Ovary (tissue), 9 donors: ENCODE measurements around the gene SLC4A5. TPM values are rescaled to one million over a fixed set of nuclear protein-coding genes. Genes with fewer than 3 reads are reported as not detected.
"Not testable (repeated sequence)": the region's sequence is repeated elsewhere in the genome, so short reads cannot be mapped to it uniquely, and the experiment has no call there.

Source experiments
- DNase-seq, 5 donors: peaks; one replicate each; pipeline ENCODE4 v3.0.0-alpha.2; 2019 to 2020
- H3K27ac ChIP-seq, 2 donors: fragments of 200-600 bp; one replicate each; pipeline versions ENCODE4 v1.5.1 to v1.8.0; 2019 to 2022
- H3K27me3 ChIP-seq: fragments of 200-600 bp; one replicate; pipeline ENCODE4 v1.8.0; 2022
- H3K36me3 ChIP-seq: fragments of 200-600 bp; sonication (generic); one replicate; pipeline ENCODE4 v1.5.1; 2019
- H3K4me1 ChIP-seq: one replicate; pipeline ENCODE4 v1.8.1; 2013; ENCODE audit warnings: mild to moderate bottlenecking, moderate library complexity; ENCODE audit not compliant: insufficient read depth
- H3K4me3 ChIP-seq: fragments of 200-600 bp; sonication (generic); one replicate; pipeline ENCODE4 v1.5.1; 2017
- H3K9me3 ChIP-seq, 2 donors: fragments of 200-600 bp in 1 of 2; sonication (generic) in 1 of 2; one replicate each; pipeline versions ENCODE4 v1.5.1 to v1.8.1; 2013 to 2019; ENCODE audit warnings: mild to moderate bottlenecking in 1 of 2, moderate library complexity in 1 of 2
- EP300 ChIP-seq: sonication (generic); formaldehyde crosslinking; IDR thresholded peaks from one replicate; pipeline ENCODE4 v1.6.1; 2017; ENCODE audit warnings: antibody characterized with exemption
- POLR2A ChIP-seq: fragments of 450-650 bp; IDR thresholded peaks from one replicate; pipeline ENCODE4 v1.6.1; 2017; ENCODE audit warnings: antibody characterized with exemption, mild to moderate bottlenecking, moderate library complexity
- WGBS, 3 donors: extraction: QIAGEN DNeasy Blood & Tissue Kit in 1 of 3; methylation state at CpG; one replicate each; pipeline versions ENCODE4 v1.1.5 to v1.1.7; 2013 to 2017; 5-methylcytosine and 5-hydroxymethylcytosine counted together
- intact Hi-C, 4 donors: fragments of 100-400 bp; cut with DNase I; formaldehyde crosslinking; loops; one replicate each; pipeline versions ENCODE4 v1.11.0 to v1.15.1; 2022 to 2023
- polyA plus RNA-seq, 2 donors: library from polyadenylated mRNA; stranded (reverse); fragments of 200-250 nt in 1 of 2; fragments of 350-450 nt in 1 of 2; fragmentation: Illumina TruSeq in 1 of 2; extraction: RNeasy Lipid Tissue Mini Kit (QIAGEN cat#74804) in 1 of 2; gene quantifications; one replicate each; pipeline ENCODE4 v1.2.3, GENCODE V29; 2013 to 2014
- total RNA-seq, 7 donors: library from RNA; depleted of rRNA in 2 of 7; stranded (reverse); fragments of >200 nt in 2 of 7; fragmentation: NEBNext Ultra II Directional in 3 of 7; extraction: Animal tissue kit (Norgen Biotek cat#: 25700) in 3 of 7; gene quantifications; one replicate each; pipeline versions ENCODE4 v1.1.0 to v1.2.4, GENCODE V29; 2016 to 2023
- TF ChIP-seq, protein P1 (sequence below), 3 donors: fragments of 450-650 bp in 2 of 3; fragments of 200-600 bp in 1 of 3; IDR thresholded peaks; one replicate each; pipeline versions ENCODE4 v1.5.1 to v1.8.0; 2016 to 2022; ENCODE audit warnings: antibody characterized with exemption in 3 of 3, mild to moderate bottlenecking in 1 of 3
- donor health status: DM: no; HTN: no; CAD: no; lungs with moderate emphysema.
- donor health status: DM: no; HTN: no; CAD: no.
- donor health status: Bipolar disorder and iron deficiency.
- donor health status: DM: yes; HTN: yes; CAD: no.
- donor health status: DM: no; HTN: no; CAD: no.
- donor health status: DM: yes; HTN: yes; CAD: no.

SLC4A5 gene
- total and polyA plus RNA-seq, 9 donors, result 1.1 to 6.3 (median 2.4) TPM

DNA sequence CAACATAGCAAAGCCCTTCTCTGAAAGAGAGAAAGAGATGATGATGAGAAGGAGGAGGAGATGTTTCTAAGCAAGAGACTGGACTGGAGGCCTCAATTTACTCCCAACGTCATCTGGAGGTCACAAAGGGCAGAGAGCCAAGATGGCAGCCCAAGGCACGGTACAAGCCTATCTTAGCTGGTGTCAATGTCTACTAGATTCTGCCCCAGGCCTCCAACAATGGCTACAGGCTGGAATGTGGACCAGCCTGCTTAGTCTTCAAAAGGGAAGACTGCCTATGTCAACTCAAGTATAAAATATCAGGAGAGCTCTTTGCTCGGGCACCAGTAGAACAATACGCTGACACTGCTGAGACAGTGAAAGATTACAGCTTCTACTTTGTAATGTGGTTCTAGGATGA lies 6.7 kb upstream of the SLC4A5 start:
- Histone ChIP-seq H3K4me1 (peaks cover 4% of the 10 kb centered on the region), H3K4me3 (no peak overlapping the region), H3K9me3 (no peaks in the 10 kb centered on the region), H3K27me3 (no peaks in the 10 kb centered on the region), H3K27ac (no peak overlapping the region), H3K36me3 (no peaks in the 10 kb centered on the region)
- 85 to 90% (median 90%) methylated on average over 4 of the region's 4 CpGs for WGBS, 3 donors
- DNase-seq, result no peak
- intact Hi-C loops, result no loop called here
- TF ChIP-seq, protein P1, sequence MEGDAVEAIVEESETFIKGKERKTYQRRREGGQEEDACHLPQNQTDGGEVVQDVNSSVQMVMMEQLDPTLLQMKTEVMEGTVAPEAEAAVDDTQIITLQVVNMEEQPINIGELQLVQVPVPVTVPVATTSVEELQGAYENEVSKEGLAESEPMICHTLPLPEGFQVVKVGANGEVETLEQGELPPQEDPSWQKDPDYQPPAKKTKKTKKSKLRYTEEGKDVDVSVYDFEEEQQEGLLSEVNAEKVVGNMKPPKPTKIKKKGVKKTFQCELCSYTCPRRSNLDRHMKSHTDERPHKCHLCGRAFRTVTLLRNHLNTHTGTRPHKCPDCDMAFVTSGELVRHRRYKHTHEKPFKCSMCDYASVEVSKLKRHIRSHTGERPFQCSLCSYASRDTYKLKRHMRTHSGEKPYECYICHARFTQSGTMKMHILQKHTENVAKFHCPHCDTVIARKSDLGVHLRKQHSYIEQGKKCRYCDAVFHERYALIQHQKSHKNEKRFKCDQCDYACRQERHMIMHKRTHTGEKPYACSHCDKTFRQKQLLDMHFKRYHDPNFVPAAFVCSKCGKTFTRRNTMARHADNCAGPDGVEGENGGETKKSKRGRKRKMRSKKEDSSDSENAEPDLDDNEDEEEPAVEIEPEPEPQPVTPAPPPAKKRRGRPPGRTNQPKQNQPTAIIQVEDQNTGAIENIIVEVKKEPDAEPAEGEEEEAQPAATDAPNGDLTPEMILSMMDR (IDR thresholded peaks at IDR 0.05), result no peak
- TF ChIP-seq EP300 (no peak), POLR2A (no peak)

DNA sequence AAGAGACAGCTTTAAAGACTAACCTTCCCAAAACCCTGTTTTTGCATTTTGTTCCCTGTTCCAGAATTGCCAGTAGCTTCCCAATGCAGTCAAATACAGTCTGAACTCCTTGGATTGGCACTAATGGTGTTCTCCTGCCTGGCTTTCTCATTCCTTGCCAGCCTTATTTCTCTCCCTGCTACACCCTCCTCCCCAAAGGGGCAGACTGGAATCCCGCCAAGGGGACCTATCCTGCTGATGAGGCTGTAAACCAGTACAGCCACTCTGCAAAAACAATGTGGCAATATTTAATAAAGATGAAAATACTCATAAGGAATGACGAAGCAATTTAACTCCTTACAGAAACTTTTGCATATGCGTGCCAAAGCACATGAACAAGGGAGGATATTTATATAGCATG lies 4.5 kb upstream of the SLC4A5 start:
- no peaks in the 10 kb centered on the region for H3K36me3 ChIP-seq
- H3K4me3 ChIP-seq, result no peak overlapping the region
- no peaks in the 10 kb centered on the region for H3K27me3 ChIP-seq
- no peak for DNase-seq
- peaks cover 4% of the 10 kb centered on the region for H3K4me1 ChIP-seq
- no peaks in the 10 kb centered on the region for H3K9me3 ChIP-seq
- WGBS, 3 donors, result 91 to 96% (median 94%) methylated on average over 3 of the region's 3 CpGs
- TF ChIP-seq, protein P1 (IDR thresholded peaks at IDR 0.05), result no peak
- TF ChIP-seq POLR2A (no peak), EP300 (no peak)
- intact Hi-C loops, result no loop called here
- H3K27ac ChIP-seq, result no peak overlapping the region

DNA sequence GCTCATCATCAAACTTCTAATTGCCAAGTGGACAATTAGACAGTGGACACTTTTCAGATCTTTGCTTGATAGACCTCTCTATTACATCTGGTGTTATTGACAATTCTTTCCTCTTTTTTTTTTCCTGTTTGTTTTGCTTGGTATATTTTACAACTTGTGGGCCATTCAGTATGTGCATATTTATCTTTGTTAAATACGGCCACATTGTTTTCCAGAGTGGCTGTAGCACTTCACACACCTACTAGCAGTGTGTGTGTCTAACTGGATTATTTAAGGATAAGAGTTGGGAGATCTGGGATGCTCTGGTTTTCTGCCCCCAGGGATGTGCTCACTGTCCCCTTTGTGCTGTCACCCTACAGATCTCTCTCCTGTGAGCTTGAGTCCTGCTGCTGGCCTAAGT lies 4.1 kb upstream of the SLC4A5 start:
- TF ChIP-seq EP300 (no peak), POLR2A (no peak)
- TF ChIP-seq, protein P1 (IDR thresholded peaks at IDR 0.05), result no peak
- DNase-seq, result no peak
- Histone ChIP-seq H3K27ac (no peak overlapping the region), H3K4me3 (no peak overlapping the region), H3K9me3 (no peaks in the 10 kb centered on the region), H3K4me1 (peaks cover 4% of the 10 kb centered on the region), H3K27me3 (no peaks in the 10 kb centered on the region), H3K36me3 (no peaks in the 10 kb centered on the region)
- intact Hi-C loops, result no loop called here
- WGBS, 3 donors, result 69 to 100% (median 81%) methylated on average over 1 of the region's 1 CpG

DNA sequence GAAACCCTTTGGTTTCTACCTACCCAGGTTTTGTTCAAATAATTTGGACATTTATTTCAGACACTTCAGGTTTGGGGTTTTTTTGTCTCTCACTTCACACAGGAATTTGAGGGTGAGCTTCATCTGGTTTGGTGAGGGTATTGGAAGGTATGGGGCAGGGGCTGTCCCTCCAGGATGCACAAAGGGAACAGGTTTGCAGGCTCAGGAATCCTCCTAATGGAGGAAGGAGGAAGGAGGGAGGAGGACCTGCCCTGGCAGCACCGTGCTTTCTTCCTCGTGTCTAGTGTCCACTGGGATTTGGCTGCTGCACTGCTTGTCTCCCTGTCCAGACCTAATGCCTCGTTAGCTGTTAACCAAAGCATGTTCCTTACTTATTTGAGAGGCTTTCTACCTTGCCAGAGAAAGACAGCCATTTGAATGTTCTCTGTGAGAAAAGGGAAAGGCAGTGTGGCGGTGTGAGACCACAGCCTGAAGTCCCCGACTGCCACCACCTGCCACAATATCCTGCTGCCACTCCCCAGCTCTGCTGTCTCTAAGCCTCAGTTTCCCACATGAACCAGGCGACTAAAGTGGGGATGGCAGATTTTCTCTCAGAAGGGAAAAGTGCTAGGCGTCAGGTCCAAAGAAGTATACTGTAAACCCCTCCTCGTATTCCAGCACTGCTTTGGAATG lies 2.2 kb upstream of the SLC4A5 start:
- no peaks in the 10 kb centered on the region for H3K27me3 ChIP-seq
- H3K27ac ChIP-seq, result no peak overlapping the region
- WGBS, 3 donors, result 47 to 51% (median 49%) methylated on average over 8 of the region's 8 CpGs
- intact Hi-C loops, result no loop called here
- DNase-seq, result no peak
- no peak overlapping the region for H3K4me3 ChIP-seq
- no peak for TF ChIP-seq EP300
- no peaks in the 10 kb centered on the region for H3K36me3 ChIP-seq
- no peaks in the 10 kb centered on the region for H3K4me1 ChIP-seq
- H3K9me3 ChIP-seq, result no peaks in the 10 kb centered on the region

DNA sequence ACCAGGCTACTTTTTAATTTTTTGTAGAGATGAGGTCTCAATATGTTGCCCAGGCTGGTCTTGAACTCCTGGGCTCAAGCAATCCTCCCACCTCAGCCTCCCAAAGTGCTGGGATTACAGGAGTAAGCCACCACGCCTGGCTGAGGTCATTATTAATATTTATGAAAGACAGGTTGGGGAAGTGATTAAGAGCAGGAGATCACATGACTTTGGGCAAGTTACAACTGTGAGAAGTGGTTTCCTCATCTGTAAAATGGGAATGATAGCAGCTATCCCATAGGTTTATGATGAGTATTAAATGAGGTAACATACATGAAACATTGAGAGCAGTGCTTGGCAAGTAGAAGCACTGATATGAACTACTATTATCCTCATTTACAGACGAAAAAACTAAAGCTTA lies 7.0 kb downstream of the SLC4A5 start:
- not testable (repeated sequence) for H3K4me3 ChIP-seq, H3K27me3 ChIP-seq, H3K27ac ChIP-seq, H3K36me3 ChIP-seq, H3K9me3 ChIP-seq, DNase-seq, H3K4me1 ChIP-seq
- intact Hi-C loops, result loop anchor here in 2 of 4 donors (5.0 to 10.0 kb wide), 2 partner anchors 79 to 511 kb away; partner anchors contain the start of gene STAMBP (in 2 of the 2)
- 64 to 66% (median 65%) methylated on average over 2 of the region's 2 CpGs for WGBS, 3 donors
